SU-DHL-6 (cell line): ENCODE data around the gene GMPS.
A peak's percentile ranks its signal among the peaks of the same experiment; 100 is the strongest.

Experiments used
- H2AFZ ChIP-seq: fragments of 200-600 bp; sonication (generic); 2 replicates; pipeline ENCODE4 v1.6.1; 2014; ENCODE audit warnings: low read depth, mild to moderate bottlenecking, moderate library complexity, mixed read lengths, antibody characterized with exemption, low read length; ENCODE audit not compliant: severe bottlenecking
- H3F3A ChIP-seq: fragments of 200-600 bp; shearing (Covaris generic); 2 replicates; pipeline ENCODE4 v1.6.0; 2016; ENCODE audit warnings: antibody characterized with exemption, mild to moderate bottlenecking; ENCODE audit not compliant: insufficient read depth
- H3K27ac ChIP-seq: fragments of 200-600 bp; sonication (generic); 2 replicates; pipeline ENCODE4 v1.5.1; 2016; ENCODE audit warnings: low read depth, mild to moderate bottlenecking, low read length, moderate library complexity, mixed read lengths
- H3K27me3 ChIP-seq: fragments of 200-600 bp; sonication (generic), shearing (Covaris generic); 2 replicates; pipeline ENCODE4 v1.6.0; 2014; ENCODE audit warnings: mild to moderate bottlenecking, low read length
- H3K36me3 ChIP-seq: fragments of 200-600 bp; sonication (generic); 2 replicates; pipeline ENCODE4 v1.6.1; 2014; ENCODE audit warnings: mild to moderate bottlenecking, low read length, mixed read lengths
- H3K4me2 ChIP-seq: fragments of 300-600, 200-600 bp; shearing (Covaris generic), sonication (generic); 2 replicates; pipeline ENCODE4 v1.6.0; 2014; ENCODE audit warnings: low read length, low read depth, mild to moderate bottlenecking; ENCODE audit not compliant: poor library complexity, severe bottlenecking
- H3K4me3 ChIP-seq: fragments of 200-600 bp; sonication (generic); 2 replicates; pipeline ENCODE4 v1.5.1; 2014; ENCODE audit warnings: antibody characterized with exemption, low read length, mild to moderate bottlenecking, mixed read lengths; ENCODE audit not compliant: insufficient read depth, poor library complexity, severe bottlenecking
- H3K79me2 ChIP-seq: fragments of 200-600 bp; sonication (generic); 2 replicates; pipeline ENCODE4 v1.6.1; 2014; ENCODE audit warnings: mild to moderate bottlenecking, low read length, moderate library complexity; ENCODE audit not compliant: insufficient read depth
- H3K9ac ChIP-seq: fragments of 200-600 bp; sonication (generic); 2 replicates; pipeline ENCODE4 v1.7.0; 2014; ENCODE audit warnings: mild to moderate bottlenecking, low read length
- H3K9me2 ChIP-seq: fragments of 200-600 bp; sonication (generic); replicated peaks from 2 replicates; pipeline ENCODE4 v1.6.1; 2014; ENCODE audit warnings: low read length; ENCODE audit not compliant: insufficient read depth
- H3K9me3 ChIP-seq: fragments of 200-600 bp; sonication (generic); 2 replicates; pipeline ENCODE4 v1.6.1; 2014; ENCODE audit warnings: low read length, mixed read lengths; ENCODE audit not compliant: insufficient read depth
- H4K20me1 ChIP-seq: fragments of 200-600 bp; sonication (generic); 2 replicates; pipeline ENCODE4 v1.6.1; 2014; ENCODE audit warnings: low read depth, mild to moderate bottlenecking, antibody characterized with exemption, low read length, moderate library complexity, mixed read lengths
- EZH2phosphoT487 ChIP-seq: fragments of 200-600 bp; sonication (generic), shearing (Covaris generic); conservative IDR thresholded peaks from 2 replicates; pipeline ENCODE4 v1.6.1; 2018; ENCODE audit warnings: mild to moderate bottlenecking, antibody characterized with exemption, low read length, moderate library complexity, mixed read lengths
- TF ChIP-seq, protein P1 (sequence below): fragments of 200-600 bp; sonication (generic); IDR thresholded peaks from one replicate; pipeline ENCODE4 v1.5.1; 2017; ENCODE audit warnings: antibody characterized with exemption, mild to moderate bottlenecking, low read length, moderate library complexity; ENCODE audit not compliant: insufficient read depth, poor library complexity, severe bottlenecking

GMPS gene

DNA sequence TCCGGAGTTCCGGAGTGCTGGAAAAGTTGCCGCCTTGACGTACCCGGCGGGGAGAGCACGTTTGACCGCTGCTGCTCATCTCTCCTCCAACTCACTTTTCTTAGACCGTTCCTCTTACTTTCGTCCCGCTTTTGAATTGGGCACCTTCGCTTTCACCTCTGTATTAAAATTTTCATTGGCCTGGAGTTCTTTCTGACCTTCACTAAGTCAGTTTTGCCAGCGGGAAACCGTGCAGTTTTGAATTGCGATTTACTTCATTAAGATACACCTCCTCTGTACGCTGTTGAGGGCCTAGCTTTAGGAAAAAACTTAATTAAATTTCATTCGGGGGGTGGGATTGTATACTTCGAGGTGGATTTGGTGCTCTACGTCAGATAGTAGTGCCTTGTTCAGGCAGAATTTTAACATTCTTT, 1.3 kb downstream of the GMPS start:
- no peaks in the 10 kb centered on the region for H3K36me3 ChIP-seq
- peaks cover 62% of the 10 kb centered on the region for H3K79me2 ChIP-seq
- no peak overlapping the region for H2AFZ ChIP-seq
- TF ChIP-seq, protein P1, sequence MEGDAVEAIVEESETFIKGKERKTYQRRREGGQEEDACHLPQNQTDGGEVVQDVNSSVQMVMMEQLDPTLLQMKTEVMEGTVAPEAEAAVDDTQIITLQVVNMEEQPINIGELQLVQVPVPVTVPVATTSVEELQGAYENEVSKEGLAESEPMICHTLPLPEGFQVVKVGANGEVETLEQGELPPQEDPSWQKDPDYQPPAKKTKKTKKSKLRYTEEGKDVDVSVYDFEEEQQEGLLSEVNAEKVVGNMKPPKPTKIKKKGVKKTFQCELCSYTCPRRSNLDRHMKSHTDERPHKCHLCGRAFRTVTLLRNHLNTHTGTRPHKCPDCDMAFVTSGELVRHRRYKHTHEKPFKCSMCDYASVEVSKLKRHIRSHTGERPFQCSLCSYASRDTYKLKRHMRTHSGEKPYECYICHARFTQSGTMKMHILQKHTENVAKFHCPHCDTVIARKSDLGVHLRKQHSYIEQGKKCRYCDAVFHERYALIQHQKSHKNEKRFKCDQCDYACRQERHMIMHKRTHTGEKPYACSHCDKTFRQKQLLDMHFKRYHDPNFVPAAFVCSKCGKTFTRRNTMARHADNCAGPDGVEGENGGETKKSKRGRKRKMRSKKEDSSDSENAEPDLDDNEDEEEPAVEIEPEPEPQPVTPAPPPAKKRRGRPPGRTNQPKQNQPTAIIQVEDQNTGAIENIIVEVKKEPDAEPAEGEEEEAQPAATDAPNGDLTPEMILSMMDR, result no peak
- TF ChIP-seq EZH2phosphoT487, result no peak
- peak overlapping the region; percentile 87 for H3K4me3 ChIP-seq
- peak overlapping the region; percentile 65 for H3K27ac ChIP-seq
- H3K4me2 ChIP-seq, result peak overlapping the region; percentile 82
- no peaks in the 10 kb centered on the region for H3K9me2 ChIP-seq
- H3K27me3 ChIP-seq, result no peaks in the 10 kb centered on the region
- H4K20me1 ChIP-seq, result peaks cover 25% of the 10 kb centered on the region
- no peaks in the 10 kb centered on the region for H3F3A ChIP-seq
- H3K9me3 ChIP-seq, result no peaks in the 10 kb centered on the region
- H3K9ac ChIP-seq, result peak overlapping the region; percentile 99

DNA sequence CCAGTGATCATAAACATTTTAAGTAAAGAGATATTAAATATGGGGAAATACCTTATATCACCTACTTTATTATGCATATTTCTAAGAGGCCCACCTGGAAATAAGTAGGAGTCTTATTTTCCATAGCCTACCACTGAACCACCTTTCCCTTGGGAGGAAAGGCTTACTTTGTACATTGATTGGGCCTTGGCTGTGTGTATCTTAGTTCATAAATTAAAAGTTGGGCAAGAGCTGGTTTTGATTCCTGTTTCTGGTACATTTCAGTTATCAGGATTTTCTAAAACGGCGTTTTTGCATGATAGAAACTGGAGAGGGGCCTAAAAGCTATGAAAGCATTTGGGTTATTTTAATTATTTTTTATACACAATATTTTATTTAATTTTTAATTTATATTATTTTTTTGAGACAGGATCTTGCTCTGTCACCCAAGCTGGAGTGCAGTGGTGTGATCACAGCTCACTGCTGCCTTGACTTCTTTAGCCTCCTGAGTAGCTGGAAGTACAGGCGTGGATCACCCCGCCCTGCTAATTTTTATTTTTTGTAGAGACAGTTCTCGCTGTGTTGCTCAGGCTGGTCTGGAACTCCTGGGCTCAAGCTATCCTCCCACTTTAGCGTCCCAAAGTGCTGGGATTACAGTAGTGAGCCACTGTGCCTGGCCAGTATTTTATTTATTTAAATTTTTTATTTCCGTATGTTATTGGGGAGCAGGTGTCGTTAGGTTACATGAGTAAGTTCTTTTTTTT, 2.6 kb downstream of the GMPS start:
- no peaks in the 10 kb centered on the region for H3K9me2 ChIP-seq
- H3K36me3 ChIP-seq, result no peaks in the 10 kb centered on the region
- TF ChIP-seq, protein P1, result no peak
- TF ChIP-seq EZH2phosphoT487, result no peak
- no peak overlapping the region for H3K27ac ChIP-seq
- H3K9ac ChIP-seq, result peak overlapping the region; percentile 99
- no peak overlapping the region for H2AFZ ChIP-seq
- no peaks in the 10 kb centered on the region for H3F3A ChIP-seq
- peaks cover 33% of the 10 kb centered on the region for H4K20me1 ChIP-seq
- no peaks in the 10 kb centered on the region for H3K27me3 ChIP-seq
- peak overlapping the region; percentile 87 for H3K4me3 ChIP-seq
- H3K9me3 ChIP-seq, result no peaks in the 10 kb centered on the region
- peak overlapping the region; percentile 82 for H3K4me2 ChIP-seq
- H3K79me2 ChIP-seq, result peaks cover 75% of the 10 kb centered on the region

DNA sequence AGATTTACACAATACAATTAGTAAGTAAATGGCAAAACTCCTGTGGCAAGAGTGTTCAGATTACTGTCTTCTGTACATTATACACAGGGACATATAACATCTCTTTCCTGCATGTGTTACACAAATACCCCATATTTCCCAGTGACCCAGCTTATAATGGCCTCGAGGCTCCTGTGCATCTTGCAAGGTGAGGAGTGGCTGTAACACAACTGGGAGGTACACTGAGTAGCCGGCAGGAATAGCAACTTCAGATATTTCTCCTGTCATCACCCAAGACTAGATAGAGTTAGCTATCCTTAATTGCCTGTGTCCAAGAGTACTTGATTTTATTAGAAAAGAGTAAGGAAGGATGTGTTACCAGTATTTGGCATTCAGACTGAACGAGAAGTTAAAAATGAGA, 5.6 kb downstream of the GMPS start:
- H3K4me3 ChIP-seq, result no peak overlapping the region
- no peak for TF ChIP-seq EZH2phosphoT487
- TF ChIP-seq, protein P1, result no peak
- no peaks in the 10 kb centered on the region for H3K9me2 ChIP-seq
- H3K9ac ChIP-seq, result no peak overlapping the region
- peaks cover 45% of the 10 kb centered on the region for H4K20me1 ChIP-seq
- H3K27ac ChIP-seq, result no peak overlapping the region
- no peak overlapping the region for H2AFZ ChIP-seq
- H3K79me2 ChIP-seq, result peaks cover 100% of the 10 kb centered on the region
- H3K27me3 ChIP-seq, result no peaks in the 10 kb centered on the region
- H3K36me3 ChIP-seq, result no peaks in the 10 kb centered on the region
- H3F3A ChIP-seq, result no peaks in the 10 kb centered on the region
- H3K4me2 ChIP-seq, result peak overlapping the region; percentile 13
- H3K9me3 ChIP-seq, result no peaks in the 10 kb centered on the region
